ENCODE measurements around the gene RPRML.
"Not testable (repeated sequence)": the region's sequence is repeated elsewhere in the genome, so short reads cannot be mapped to it uniquely, and the experiment has no call there.

The RPRML gene

GRCh38 chr17:46976626-46977270 lies 2.3 kb downstream of the RPRML start:
- no peak for DNase-seq (ENCODE audit: low spot score)

DNA sequence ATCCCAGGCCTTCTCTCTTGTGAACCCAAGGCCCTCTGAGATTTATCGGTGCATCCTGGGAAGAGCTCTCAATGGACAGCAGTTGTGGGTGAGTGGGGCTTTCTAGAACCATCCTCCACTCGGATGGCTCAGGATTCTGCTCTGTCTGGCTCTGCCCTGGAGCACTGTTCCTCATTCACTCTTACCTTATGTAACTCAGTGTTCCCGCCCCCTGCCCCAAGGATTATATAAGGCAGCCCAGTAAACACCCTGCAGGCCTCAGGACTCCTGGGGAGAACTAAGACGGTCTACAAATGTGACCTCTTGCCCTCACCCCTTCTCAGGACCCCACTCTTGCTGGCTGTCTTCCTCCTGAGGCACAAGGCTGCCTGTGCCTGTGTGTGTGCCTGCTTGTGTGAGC lies 3.8 kb downstream of the RPRML start:
- DNase-seq (ENCODE audit: low spot score): no peak

DNA sequence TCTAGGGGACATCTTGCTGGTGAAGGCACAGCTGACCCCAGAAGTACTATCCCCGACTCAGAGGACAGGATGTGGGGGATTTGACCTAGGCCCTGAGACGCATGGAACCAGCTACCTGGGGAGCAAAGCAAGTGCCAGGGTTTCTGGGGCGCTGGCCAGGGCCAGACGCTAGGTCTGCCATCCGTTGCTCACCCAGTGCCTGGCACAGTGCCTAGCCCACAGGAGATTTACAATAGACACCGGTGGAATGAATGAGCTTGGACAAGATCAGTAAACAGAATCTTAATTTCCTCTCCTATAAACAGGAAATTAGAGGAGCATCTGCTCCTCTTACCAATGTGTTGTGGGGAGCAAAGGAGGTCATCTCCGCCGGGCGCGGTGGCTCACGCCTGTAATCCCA lies 5.0 kb downstream of the RPRML start:
- DNase-seq (ENCODE audit: low spot score): no peak

GRCh38 chr17:46972346-46972745 lies 6.7 kb downstream of the RPRML start:
- DNase-seq (ENCODE audit: low spot score): no peak

- no peak for DNase-seq (ENCODE audit: low spot score)
These were observed 7.3 kb downstream of the RPRML start for GRCh38 chr17:46971647-46972300.

GRCh38 chr17:46968896-46969295 lies 10.2 kb downstream of the RPRML start:
- no peak for DNase-seq (ENCODE audit: low spot score)

- DNase-seq (ENCODE audit: low spot score): no peak
These were observed 10.7 kb downstream of the RPRML start for GRCh38 chr17:46968224-46968834.

DNA sequence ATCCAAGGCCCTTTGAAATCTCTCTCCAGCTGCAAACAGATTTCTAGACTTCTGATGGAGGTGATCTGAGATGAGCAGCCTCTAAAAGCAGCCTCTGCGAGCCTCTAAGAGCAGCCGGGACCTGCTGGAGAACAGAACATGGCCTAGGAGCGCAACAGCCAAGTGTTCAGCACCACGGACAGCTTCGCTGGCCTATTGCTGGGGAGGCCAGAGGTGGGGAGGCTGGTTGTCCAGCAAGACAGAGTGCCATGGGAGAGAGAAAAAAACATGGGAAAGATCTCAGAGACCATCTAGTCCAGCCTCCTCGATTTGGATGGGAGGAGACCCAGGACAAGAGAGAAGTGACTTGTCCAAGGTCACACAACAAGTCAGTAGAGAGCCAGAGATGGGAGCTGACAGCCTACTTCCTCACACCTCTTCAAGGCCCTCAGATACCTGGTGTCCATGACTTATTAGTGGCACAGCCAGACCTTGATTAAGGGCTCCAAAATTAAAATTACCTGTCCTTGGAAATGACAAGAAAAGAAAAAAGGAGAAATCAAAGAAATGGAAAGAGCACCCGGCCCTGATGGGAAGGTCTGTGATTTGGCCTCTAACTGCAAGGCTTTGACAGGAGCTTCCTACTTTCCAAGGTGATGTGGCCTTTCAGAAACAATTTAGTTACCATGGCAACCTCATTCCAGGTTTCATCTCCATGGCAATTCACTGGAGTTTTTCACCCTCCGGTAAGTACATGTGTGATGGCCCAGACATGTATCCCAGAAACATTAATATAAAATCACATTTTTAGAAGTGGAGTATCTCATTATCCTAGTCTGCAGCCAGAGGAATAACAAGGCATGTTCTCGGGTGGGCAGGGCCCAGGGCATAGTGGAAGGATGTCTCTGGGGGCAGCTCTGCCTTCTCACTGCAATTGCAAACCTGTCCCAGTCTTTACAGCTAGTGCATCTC lies 14.5 kb downstream of the RPRML start:
- no peak for DNase-seq (ENCODE audit: low spot score)

DNA sequence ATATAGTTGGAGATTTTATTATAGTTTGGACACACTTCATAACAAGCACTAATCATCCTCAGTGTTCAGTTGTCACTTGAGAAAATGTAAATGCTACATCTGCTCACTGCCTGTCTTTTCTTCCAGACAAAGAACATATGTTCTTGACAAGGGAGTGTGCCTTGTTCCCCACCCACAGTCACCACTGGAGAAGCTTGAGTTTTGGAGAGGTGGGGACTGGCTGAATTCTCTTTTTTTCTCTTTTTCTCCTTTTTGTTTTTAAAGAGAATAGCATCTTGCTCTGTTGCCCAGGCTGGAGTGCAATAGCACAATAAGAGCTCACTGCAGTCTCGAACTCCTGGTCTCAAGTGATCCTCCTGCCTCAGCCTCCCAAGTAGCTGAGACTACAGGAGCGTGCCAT lies 15.5 kb downstream of the RPRML start:
- DNase-seq (ENCODE audit: low spot score): no peak

DNA sequence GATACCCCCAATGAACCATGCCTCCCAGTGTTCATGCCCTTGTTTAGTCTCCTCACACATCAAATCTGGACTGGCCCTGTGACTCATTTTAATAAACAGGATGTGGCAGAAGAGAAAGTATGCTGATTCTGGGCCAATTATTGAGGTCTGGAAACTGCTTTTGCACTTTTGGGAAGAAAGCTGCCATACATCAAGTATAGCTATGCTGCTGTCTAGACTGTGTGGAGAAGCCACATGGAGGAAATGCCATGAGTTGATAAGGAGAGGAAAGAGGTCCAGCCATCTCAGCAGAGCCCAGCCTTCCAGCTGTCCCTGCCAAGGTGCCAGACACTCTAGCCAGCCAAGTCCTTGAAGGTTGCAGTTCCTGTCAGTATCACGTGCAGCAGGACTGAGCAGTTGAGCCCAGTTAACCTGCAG lies 16.7 kb downstream of the RPRML start:
- DNase-seq (ENCODE audit: low spot score): no peak

DNA sequence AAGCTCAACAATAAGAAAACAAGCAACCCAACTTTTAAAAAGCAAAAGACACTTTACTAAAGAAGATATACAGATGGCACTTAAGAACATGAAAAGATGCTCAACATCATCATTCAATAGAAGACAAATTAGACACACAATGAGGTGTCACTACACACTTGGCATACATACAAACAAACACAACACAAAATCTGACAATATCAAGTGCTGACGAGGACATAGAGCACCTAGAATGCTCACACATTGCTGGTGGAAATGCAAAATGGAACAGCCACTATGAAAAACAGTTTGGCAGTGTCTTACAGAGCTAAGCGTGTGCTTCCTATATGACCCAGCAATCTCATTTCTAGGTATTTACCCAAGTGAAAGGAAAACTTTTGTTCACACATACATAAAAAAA lies 18.9 kb downstream of the RPRML start:
- DNase-seq (ENCODE audit: low spot score): no peak

GRCh38 chr17:46958041-46958591 lies 20.9 kb downstream of the RPRML start:
- no peak for DNase-seq (ENCODE audit: low spot score)

DNA sequence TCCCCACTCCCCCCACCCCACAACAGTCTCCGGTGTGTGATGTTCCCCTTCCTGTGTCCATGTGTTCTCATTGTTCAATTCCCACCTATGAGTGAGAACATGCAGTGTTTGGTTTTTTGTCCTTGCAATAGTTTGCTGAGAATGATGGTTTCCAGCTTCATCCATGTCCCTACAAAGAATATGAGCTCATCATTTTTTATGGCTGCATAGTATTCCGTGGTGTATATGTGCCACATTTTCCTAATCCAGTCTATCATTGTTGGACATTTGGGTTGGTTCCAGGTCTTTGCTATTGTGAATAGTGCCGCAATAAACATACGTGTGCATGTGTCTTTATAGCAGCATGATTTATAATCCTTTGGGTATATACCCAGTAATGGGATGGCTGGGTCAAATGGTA lies 25.9 kb downstream of the RPRML start:
- not testable (repeated sequence) for DNase-seq (ENCODE audit: low spot score)

DNA sequence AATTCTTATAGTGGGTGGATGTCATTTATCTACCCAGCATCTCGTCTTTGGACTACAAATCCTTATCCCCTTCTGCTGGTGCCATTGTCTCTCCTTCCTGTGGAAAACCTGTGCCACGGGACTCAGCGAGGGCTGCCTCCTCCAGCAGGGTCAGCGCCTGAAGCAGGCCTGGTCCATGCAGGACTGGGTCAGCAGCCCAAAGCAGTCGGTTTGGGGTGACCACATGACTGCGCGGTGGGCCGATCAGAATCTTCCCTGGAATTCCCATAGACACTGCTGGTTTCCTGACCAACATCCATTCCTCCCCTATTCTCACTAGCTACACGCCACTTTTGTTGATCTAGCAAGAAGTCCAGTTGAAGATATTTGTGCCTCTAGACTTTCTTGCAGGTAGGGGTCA lies 26.9 kb downstream of the RPRML start:
- no peak for DNase-seq (ENCODE audit: low spot score)

DNA sequence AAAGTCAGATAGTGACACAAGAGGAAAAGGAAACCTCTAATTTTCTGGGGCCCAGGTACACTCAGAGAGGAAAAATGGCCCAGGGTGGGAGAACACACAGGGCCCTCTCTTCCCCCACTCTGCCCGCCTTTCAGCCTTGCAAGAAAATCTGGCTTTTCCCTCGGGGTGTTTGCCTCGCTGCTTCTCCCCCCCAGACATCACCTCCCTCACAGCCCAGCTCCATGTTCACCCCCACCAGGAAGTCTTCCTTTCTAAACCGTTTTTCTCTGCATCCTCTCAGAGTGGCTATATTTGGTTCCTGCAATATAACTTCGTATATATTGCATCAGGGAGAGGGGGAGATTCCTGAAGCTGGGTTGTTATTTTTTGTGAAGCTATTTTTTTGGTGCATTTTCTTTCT lies 27.3 kb downstream of the RPRML start:
- DNase-seq (ENCODE audit: low spot score): no peak

DNA sequence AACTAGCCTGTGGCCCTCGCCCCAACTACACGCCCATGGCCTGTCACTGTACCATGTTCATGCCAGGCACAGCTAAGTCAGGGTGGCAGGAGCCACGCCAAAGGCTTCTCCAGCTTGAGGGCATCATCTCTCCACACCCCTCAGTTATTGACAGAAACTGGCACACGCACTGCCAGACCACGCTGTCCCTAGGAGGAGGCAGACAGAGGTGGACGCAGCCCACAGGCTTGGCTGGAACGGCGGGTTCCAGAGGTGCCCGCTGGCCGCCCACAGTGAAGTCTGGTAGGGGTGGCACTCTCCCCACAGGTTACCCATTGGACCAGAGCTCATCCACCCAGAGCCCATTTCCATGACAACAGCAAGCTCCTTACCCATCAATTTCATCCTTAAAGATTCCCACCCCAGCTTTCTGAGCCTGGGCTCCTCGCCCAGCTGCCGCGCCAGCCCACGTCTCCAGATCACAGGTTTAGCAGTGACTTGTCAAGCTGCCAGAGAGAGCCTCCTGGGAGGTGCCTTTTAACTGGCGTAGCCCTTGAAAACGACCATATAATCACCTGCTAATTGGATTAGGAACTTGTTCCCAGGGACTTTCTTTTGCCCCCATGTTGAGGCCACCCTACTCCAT lies 27.9 kb downstream of the RPRML start:
- DNase-seq (ENCODE audit: low spot score): no peak

DNA sequence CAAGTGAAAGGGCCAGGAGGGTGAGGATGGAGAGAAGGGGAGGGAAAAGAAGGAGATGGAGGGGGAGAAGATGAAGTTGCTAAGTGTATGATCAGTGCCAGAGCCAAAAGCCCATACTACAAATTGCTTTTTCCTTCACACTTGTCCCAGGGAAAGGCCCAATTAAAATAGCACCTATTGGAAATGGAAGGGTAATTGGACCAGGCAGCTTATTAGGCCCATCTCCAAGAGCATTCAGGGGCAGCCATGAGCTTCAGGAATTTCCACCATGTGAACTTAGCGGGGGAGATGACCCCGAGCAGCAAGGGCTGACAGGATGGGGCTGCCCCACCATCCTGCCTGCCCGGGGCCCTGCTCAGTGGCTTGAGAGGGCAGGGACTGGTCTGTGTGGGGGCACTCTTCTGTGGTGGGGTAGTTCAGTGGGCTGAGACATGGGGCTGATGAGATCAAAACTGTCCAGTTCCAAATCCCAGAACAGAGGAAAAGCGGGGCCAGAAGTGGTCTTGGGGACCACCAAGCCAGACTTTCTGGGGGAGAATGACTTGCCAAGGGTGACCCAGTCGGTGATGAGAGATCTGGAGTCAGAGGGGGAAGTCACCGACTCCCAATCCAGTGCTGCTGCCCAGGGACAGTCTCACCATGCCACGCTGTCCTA lies 28.6 kb downstream of the RPRML start:
- DNase-seq (ENCODE audit: low spot score): no peak

DNA sequence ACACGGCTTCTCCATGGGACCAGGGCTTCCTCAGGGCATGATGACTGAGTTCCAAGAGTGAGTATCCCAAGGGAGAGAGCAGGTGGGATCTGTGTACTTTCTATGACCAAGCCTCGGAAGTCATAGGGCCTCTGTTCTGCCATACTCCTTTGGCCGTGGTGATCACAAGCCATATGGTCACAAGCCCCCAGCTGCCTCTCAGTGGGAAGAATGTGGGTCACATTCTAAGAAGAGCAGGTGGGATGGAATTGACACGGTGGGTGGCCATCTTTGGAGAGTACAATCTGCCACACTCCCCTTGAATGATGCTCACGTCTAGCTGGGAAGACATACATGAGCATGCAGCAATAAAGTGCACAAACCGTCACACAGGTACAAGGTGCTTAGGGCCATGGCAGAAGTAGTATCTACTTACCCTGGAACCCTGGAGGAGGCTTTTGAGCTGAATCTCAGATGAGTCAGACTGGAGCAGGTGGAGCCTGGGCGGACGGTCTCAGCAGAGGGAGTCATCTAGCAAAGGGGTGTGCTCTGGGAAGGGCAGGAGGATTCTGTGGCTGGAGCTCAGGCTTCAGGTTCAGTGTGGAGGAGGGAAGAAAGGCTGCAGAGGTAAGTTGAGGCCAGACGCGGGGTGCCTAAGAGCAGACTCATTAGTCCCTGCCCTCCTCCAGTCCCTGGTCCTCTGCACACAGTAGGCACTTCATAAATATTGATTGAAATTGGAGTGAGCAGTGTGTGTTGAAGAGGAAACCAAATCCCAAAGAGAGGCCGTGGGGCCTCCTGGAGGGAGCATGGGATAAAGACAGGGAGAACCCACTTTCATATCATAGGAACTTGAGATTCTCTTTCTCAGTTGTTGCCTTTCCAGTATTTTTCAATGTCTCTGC lies 29.5 kb downstream of the RPRML start:
- DNase-seq (ENCODE audit: low spot score): no peak

DNA sequence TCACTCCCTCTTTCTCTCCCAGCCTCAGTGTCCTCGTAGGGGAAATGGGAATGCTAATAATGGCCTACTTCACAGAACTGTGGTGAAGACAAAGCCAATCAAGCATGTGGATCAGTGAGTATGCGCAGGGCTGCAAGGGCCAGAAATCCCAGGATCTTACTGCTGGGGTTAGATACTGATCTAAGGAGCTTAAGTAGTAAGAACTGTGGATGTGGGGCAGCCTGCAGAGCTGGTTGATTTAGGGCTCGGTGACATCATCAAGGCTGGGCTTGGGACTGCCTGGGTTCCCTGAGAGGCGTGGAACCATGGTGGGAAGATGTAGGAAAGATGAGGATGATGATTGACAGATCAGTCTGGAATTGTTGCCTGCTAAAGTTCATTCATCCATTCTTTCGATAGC lies 30.5 kb downstream of the RPRML start:
- DNase-seq (ENCODE audit: low spot score): no peak

DNA sequence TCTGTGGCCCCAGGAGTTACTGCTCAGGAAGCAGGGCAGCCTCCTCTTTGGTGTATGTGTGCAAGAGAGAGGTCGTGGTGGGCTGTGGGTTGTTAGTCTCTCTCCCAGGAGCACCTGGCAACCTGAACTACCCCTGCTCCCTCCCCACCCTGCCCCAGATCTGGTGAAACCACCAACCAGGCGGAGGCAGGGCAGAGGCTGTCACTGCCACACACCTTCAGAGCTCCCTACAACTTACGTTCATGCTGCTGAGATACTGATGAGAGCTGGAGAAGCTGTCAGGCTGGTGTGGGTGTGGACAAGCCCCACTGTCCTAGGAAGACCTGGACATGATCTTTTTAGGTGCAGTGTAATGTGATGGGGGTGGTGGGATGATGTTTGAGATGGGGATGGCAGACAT lies 31.8 kb downstream of the RPRML start:
- no peak for DNase-seq (ENCODE audit: low spot score)

Data from hematopoietic multipotent progenitor cell treated with erythropoietin and hydrocortisone succinate and interleukin-3 and kit ligand, for 17 days (in vitro differentiated cells).